ENCODE measurements around the gene USP48.
"Not testable (repeated sequence)": the region's sequence is repeated elsewhere in the genome, so short reads cannot be mapped to it uniquely, and the experiment has no call there.

USP48 gene

DNA sequence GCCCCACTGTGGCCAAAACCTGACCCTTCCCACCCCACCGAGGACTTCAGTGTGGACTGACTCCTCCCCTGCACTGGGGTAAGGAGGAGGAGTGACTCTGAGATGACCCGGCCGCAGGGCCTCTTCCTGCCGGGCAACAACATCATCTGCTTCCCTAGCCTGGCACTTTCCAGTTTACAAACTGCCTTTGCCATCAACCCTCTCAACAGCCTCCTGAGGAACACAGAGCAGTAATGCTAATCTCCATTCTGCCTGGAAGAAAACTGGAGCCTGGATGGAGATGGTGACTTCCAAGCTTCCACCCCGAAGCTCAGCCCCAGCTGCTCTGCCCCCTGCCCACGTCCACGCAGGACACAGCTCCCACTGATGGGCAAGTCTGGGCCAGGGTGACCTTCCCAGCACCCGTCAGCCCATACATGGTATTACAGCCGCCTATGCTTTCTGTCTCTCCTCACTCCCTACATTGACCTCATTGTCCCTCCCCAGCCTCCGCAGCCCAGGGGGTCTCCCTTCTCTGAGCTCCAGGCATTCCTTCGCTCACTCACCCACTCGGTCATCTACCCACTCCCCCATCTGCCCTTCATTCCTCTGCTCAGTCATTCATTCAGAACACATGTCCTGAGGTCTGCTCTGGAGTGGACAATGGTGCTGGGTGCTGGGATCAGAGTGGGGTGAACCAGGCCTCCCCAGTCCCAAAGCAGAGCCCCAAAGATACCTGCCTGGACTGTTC is 148.0 kb downstream of the USP48 start:
- no peak for DNase-seq (ENCODE audit: low spot score)

DNA sequence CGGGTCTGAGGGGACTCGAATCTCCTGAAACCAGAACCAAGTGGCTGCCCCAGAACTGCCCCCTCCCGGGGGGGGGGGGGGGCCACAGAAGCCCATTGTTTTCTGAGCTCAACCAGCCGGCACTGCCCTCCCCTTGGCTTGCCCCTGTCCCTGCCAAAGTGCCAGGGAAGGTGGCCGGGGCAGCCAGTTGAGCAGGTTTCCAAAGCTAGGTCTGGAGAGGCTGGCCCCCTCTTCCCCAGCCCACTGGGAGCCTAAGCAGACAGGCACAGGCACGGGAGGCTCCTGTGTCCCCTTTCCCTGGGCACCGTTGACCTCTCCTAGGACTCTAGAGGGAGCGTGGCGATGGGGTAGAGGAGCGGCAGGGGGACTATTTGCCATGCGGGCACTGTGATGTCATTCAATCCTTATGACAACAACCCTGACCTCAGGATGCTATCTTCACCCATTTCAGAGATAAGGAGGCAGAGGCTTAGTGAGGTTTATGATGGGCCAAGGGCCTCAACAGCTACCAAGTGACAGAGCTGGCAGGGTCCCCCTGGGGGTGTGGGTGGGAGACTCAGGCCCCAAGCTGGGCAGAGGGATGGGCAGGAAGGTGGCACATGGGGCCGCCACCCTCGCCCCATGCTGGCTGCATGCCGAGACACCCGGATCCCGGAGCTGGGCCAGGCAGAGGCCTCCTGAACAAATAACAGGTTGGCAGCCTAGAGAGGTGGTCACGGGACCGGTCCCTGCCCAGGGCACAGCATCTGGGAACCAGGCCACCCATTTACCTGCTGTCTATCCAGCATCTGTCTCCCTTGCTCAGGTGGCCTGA is 148.8 kb downstream of the USP48 start:
- DNase-seq (ENCODE audit: low spot score): no peak

DNA sequence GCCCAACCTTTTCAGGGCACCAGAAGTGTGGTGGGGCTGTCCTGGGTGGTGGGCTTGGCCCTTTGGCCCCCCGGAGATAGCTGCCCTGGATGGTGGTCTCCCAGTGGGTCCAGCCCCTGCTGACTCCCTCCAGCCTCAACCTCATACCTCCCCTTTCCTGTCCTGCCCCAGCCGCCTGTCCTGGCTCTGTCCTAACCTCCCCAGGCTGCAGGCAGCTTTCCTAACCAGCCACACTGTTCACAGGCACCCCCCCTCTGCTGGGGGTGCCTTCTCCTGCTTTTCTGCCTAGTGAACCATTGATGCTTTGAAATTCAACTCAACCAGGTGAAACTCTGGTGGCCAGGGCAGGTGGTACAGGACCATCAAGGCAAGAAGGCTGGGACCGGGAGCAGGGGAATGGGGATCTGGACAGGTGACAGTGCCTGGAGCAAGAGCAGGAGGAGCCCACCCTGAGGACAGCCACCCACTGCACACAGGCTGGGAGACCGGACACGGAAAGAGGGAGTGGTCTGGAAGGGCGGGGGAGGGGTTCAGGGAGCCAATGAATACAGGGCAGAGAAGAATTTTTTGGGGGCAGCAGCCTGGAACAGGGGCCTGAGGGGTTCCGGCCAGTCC is 149.7 kb downstream of the USP48 start:
- DNase-seq (ENCODE audit: low spot score): no peak

DNA sequence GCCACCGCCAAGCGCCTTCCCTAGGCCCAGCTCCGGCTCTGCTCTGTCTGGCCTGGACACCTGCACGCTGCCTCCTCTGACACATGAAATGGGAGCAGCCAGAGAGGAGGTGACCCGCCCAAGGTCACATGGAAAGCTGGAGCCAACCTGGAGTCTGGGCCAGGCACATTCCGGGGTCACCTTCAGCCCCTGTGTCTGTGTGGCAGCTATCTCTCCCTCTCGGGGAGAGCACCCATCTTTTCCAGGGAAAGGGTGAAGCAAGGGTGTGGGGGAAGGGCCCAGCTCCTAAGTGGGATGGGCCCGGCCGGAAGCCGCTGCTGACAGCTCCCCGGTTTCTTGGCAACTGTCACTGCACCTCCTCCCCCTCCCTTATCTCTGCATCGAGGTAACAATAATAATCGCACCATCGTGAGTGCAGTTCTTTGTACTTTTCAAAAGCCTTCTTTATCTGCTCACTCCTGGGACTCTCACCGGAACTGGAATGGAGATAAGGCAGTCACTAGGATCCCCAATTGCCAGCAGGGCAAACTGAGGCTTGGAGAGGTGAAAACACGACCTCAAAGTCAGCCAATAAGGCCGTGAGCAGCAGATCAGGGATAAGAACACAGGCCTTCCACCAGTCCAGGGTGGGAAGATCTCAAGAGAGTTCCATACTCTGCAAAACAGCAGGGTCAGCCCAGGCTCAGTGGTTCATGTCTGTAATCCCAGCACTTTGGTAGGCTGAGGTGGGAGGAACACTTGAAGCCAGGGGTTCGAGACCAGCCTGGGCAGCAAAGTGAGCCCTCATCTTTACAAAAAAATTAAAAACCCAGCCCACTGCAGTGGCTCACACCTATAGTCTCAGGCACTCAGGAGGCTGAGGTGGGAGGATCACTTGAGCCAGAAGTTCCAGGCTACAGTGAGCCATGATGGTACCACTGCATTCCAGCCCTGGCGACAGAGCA is 150.7 kb downstream of the USP48 start:
- no peak for DNase-seq (ENCODE audit: low spot score)

DNA sequence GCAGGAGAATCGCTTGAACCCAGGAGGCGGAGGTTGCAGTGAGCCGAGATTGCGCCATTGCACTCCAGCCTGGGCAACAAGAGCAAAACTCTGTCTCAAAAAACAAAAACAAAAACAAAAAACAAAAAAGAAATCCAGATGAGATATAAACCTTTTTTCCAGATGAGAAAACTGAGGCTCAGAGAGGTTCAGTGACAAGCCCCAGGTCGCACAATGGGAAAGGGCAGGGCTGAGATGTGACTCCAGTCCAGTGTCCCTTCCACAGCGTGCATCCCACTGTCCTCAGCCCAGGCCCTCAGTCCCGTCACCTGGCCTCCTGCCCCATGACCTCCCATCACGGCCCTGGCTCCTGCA is 151.4 kb downstream of the USP48 start:
- not testable (repeated sequence) for DNase-seq (ENCODE audit: low spot score)

DNA sequence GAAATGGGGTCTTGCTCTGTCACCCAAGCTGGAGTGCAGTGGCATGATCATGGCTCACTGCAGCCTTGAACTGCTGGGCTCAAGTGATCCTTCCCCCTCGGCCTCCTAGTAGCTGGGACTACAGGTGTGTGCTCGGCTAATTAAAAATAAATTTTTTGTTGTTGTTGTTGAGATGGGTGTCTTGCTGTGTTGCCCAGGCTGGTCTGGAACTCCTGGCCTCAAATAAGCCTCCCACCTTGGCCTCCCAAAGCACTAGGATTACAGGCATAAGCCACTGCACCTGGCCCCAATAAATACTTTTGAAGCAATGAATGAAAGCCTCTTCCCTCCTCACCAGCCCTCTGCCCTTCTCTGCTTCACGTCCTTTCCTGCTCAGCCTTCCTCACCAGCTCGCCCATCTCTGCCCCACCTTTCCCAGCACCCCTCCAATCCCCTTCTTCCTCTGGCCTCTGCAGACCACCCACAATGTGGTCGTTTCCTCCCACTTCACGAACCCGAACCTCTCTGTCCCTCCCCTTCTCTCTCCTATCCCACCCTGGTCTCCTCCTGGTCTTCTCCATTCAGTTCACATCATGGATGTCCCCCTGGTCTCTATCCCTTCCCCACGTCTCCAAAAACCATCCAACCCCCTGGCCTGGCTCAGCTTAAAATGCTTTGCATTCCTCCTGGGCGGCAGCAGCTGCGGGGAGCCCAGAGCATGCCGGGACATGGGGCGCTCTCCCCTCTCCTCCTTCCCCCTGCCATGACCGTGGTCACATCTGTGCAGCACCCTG is 152.2 kb downstream of the USP48 start:
- DNase-seq (ENCODE audit: low spot score): no peak

DNA sequence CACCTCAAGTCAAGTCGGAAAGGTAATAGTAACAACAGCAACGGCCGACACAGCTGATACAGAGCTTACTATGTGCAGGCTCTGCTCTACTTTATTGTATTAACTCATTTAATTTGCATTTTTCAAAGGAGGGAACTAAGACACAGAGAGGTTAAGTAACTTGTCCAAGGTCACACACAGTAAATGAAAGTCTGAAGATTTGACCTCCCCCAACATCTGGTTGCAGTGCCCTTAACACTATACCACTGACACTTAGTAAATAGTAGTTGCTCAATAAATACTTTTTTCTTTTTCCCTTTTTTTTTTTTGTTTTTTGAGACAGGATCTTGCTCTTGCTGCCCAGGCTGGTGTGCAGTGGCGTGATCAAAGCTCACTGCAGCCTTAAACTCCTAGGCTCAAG is 153.0 kb downstream of the USP48 start:
- no peak for DNase-seq (ENCODE audit: low spot score)

DNA sequence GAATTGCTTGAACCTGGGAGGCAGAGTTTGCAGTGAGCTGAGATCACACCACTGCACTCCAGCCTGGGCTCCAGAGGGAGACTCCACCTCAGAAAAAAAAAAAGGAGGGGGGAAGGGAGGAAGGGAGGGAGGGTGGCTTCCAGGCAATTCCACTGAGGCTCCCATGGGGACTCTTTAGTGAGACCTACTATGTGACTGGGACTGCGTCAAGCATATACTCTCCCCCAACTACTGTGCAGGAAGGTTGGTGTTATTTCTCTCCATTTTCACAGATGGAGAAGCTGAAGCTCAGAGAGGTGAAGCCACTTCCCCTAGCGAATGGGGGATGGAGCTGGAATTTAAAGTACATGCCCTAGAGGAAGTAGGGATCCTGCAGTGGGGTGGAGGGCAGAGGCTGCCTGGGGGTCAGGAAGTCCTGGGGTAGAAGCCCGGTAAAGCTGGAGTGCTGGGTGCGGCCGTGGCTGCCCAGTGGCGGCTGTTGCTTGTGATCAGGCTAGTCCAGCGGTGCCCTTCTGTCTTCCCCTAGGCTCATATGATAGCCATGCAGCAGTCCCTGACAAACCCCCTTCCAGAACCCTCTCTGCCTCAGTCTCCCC is 154.1 kb downstream of the USP48 start:
- DNase-seq (ENCODE audit: low spot score): no peak

Measured in NAMALWA (cell line).